HG03354 (cell line): ENCODE data around the gene NTHL1.

Experiments
- ATAC-seq: cut with Tn5 transposase; IDR thresholded peaks from one replicate; pipeline ENCODE4 v1.9.1; 2021; ENCODE audit warnings: mild to moderate bottlenecking; ENCODE audit not compliant: unreplicated experiment, poor library complexity, severe bottlenecking

Gene NTHL1

DNA sequence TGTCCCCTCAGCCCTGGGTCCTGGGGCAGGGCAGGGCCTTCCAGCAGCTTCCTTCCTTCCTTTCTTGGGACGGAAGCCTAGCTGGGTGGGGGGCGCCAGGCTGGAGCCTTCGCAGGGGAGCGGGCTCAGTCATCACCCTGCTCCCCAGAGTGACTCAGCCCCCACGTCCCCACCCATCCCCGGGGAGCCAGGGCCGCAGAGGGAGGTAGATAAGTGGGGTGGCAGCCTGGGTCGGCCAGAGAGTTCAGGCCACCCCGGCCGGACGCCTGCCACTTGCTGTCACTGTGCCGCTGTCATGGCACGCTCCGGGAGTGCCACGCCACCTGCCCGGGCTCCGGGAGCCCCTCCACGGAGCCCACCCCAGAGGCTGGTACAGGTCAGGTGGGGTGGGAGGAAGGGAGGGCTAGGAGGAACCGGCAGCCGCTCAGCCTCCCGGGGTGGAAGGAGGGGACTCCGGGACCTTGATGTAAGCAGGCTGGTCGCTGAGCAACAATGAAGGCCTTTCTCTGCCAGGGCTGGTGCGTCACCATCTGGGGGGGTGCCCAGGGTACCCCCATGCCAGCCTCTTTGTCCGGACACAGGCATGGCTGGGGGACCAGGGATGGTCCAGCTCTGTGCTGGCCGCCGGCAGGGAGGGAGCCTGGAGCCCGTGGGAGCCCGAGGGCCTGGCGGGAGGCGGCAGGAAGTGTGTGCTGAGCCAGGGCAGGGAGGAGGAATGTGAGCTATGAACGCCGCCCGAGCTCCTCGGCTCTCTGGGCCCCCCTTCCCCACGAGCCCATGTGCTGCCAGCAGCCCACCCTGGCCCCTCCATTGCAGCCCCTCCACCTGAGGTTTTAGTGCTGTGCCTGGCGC lies 14.4 kb downstream of the NTHL1 start:
- no peak for ATAC-seq

- ATAC-seq: no peak
These were observed 15.2 kb downstream of the NTHL1 start for GRCh38 chr16:2032285-2033056.

DNA sequence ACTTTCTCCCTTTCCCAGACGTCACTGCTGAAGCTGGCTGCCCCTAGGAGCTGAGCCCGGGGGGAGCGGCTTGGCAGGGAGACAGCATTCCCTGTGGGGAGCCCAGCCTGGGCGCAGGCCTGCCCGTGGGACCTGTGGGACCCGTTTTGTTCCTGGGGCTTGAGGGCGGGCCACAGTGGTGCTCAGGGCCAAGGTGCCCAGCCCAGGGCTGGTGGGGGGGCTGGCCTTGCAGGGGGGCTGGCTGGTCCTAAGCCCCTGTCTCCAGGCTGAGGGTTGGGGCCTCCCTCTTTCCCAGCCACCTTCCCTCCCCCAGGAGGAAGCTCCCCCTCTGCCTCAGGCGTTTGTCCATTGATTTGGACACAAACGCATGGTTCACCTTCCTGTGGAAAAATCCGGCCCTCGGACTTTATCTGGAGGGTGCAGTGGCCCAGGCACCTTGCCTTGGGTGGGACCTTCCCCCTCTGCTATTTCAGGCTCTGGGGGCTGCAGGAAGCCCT lies 16.5 kb downstream of the NTHL1 start:
- ATAC-seq: no peak

- ATAC-seq: no peak
These were observed 17.6 kb downstream of the NTHL1 start for GRCh38 chr16:2030036-2030435.

GRCh38 chr16:2029350-2029749 lies 18.3 kb downstream of the NTHL1 start:
- no peak for ATAC-seq

DNA sequence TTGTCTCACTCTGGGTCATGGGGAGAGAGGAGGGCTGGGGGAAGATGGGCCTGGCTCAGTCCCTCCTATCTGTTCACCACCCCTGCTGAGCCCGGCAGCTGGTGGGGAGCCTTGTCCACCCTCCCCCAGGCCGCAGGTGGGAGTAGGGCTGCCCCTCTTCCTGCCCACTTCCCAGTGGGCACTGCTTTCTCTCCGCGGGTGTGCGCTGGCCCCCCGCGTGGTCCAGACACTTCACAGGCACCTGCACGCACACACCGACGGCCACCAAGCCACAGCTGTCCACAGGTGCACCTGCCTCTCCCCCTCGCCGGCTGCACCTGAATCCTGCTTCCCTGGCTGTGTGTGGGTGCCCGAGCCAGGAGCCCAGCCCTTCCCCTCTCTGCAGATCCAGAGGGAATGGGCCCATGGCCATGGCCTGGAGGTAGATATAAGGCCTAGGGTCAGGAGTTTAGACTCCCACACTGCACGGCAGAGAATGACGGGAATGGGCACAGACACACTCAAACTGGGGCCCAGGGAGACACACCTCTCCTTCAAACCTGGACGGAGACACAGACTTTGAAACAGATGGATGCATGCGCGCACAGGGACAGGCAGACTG lies 18.9 kb downstream of the NTHL1 start:
- no peak for ATAC-seq

- ATAC-seq: no peak
These were observed 19.5 kb downstream of the NTHL1 start for GRCh38 chr16:2028146-2028545.

- ATAC-seq: no peak
These were observed 20.3 kb downstream of the NTHL1 start for GRCh38 chr16:2027024-2028010.

- ATAC-seq: no peak
These were observed 21.1 kb downstream of the NTHL1 start, which contains the start of gene NHERF2 for GRCh38 chr16:2026461-2027023. TSS of gene NHERF2 (plus strand) at chr16:2026902. CDS start at chr16:2027006, 104 bp downstream.

DNA sequence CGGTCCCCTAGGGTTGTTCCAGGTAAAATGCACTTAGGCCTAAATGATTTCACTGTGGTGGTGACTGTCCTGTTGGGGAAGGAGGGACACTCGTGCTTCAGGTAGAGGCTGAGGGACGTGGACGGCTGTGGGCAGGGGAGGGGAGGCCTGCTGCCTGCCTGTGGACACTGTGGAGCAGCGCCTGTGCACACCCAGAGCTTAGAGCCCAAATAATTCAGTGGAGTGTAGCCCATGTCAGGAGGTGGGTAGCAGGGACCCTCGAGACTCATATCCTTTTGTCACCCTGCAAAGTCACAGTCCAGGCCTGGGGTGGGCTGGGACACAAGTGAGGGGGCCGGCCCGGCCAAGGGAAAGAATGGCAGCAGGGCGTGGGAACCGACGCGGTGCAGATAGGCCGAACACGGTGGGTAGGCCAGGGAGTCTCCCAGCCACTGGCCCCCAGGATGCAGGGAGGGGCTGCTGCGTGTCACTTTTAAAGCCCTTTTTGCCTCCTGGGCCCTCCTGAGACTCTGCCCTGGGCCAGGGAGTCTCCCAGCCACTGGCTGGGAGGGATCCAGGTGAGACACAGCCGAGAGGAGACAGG lies 21.7 kb downstream of the NTHL1 start:
- ATAC-seq: no peak

GRCh38 chr16:2025251-2025650 lies 22.4 kb downstream of the NTHL1 start:
- no peak for ATAC-seq

GRCh38 chr16:2024032-2024420 lies 23.6 kb downstream of the NTHL1 start:
- no peak for ATAC-seq

DNA sequence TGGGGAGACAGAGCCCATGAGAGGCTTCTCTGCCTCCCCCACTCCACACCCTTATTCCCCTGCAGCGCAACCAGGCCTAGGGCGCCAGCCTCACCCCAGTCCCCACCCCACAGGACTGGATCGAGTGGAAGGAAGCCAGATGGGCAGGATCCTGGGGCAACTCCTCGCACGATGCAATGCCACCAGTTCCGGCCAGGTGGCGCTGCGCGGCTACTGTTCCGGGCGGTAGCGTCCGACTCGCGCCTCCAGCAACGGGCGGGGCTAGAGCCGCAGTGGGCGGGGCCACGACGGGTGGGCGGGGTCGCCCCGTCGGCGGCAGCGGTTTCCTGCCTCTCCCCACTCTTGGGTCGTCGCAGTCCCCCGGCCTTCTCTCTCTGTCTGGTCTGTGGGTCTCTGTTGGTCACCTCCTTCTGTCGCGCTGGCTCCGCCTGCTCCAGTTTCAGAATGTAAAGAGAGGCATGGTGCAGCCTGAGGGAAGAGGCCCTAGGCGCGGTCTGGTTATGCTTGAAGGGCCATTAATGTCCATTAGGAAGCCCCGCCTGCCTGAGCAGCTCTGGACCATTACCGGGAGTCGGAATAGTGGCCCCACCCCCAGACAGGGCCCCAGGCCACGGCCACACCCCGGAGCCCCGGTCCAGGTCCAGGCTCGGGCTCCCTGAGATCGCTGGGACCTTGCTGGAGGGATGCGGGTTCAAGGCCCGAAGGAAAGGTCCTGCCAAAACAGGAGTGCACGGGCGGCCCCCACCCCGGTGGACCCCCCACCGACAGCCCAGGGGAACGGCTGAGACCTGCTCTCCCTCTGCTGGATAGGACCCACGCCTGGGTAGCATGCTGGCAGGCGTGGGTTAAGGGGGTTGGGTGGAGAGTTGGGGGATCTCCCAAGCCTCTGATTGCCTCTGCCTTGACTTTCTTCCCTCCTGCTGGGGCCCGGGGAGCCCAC lies 24.3 kb downstream of the NTHL1 start:
- ATAC-seq: no peak

DNA sequence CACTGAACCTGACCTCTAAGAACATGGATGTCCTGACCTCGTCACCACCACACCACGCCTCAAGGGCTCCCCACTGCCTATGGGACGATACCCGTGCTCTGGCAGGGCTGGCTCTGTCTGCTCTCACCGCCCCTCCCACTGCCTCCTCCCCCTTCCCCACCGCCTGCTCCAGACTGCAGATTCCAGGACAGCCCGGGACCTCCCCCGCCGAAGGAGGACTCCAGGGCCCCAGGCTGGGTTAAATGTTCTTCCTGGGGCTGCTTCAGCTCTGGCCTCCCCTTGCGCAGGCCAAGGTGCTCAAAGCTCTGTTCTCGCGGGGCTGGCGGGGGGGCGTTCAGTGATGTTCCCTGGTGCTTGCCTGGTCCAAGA lies 24.9 kb downstream of the NTHL1 start:
- ATAC-seq: no peak

- ATAC-seq: no peak
These were observed 27.5 kb downstream of the NTHL1 start for GRCh38 chr16:2019921-2020831.

GRCh38 chr16:2019518-2019920 lies 28.1 kb downstream of the NTHL1 start, which contains the start of gene NPW:
TSS of gene NPW (plus strand) at chr16:2019785.
- no peak for ATAC-seq
